ENCODE measurements around the gene FASTKD2. TPM values are rescaled to one million over a fixed set of nuclear protein-coding genes. Genes with fewer than 3 reads are reported as not detected.

The FASTKD2 gene
- total RNA-seq, 1 donor from 2014 or later, result 20.1 TPM

DNA sequence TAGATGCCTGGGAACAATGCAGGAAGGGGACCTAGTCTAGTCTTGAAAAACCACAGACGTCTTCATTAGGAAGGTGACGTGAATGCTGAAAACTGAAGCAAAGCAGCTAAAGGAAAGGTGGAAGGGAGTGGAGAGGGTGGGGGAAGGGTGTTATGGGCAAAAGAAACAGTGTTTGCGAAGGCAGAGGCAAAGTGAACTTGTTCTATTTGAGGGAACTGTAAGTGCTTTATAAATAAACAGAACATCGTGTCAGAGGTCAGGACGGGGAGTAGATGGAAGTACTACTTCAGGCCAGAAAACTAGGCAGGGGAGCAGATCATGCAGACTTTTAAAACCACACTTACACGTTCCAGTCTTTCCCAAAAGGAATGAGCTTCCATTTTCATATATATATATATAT is 57.8 kb downstream of the FASTKD2 start:
- Mint-ChIP-seq H3K4me3 (ENCODE audit: unreplicated experiment) (no peak overlapping the region), H3K36me3 (ENCODE audit: low read depth, unreplicated experiment) (no peaks in the 10 kb centered on the region), H3K27ac (ENCODE audit: unreplicated experiment) (no peak overlapping the region), H3K9me3 (ENCODE audit: unreplicated experiment) (no peaks in the 10 kb centered on the region), H3K27me3 (ENCODE audit: unreplicated experiment) (no peaks in the 10 kb centered on the region), H3K4me1 (ENCODE audit: unreplicated experiment) (peaks cover 14% of the 10 kb centered on the region)
- TF ChIP-seq, protein P1, sequence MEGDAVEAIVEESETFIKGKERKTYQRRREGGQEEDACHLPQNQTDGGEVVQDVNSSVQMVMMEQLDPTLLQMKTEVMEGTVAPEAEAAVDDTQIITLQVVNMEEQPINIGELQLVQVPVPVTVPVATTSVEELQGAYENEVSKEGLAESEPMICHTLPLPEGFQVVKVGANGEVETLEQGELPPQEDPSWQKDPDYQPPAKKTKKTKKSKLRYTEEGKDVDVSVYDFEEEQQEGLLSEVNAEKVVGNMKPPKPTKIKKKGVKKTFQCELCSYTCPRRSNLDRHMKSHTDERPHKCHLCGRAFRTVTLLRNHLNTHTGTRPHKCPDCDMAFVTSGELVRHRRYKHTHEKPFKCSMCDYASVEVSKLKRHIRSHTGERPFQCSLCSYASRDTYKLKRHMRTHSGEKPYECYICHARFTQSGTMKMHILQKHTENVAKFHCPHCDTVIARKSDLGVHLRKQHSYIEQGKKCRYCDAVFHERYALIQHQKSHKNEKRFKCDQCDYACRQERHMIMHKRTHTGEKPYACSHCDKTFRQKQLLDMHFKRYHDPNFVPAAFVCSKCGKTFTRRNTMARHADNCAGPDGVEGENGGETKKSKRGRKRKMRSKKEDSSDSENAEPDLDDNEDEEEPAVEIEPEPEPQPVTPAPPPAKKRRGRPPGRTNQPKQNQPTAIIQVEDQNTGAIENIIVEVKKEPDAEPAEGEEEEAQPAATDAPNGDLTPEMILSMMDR (IDR thresholded peaks at IDR 0.05; ENCODE audit: unreplicated experiment), result no peak
- no peak for DNase-seq (ENCODE audit: low spot score)

DNA sequence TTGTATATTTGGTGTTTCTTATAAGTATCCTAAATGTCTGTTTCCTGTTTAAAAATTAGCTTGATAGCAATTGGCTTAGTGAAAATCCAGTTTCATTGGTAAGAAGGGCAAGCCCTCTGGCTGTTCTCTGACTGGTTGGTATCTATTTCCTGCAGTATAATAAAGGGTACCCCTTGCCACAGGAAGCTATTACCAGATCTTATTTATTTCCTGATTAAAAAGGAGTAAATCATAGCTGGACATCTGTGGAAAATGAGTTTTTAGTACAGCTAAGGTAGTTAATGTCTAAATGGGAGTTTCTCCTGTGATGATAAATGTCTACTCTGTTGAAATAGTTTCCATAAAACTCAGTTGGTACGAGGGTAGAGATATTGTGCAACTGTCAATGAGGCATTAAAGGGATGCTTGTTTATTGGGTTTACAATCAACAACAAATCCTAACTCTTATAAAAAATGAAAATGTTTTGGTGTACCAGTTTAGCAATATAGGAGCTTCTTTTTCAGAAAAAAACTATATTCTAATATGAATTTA is 58.7 kb downstream of the FASTKD2 start:
- peaks cover 16% of the 10 kb centered on the region for H3K4me1 Mint-ChIP-seq (ENCODE audit: unreplicated experiment)
- H3K4me3 Mint-ChIP-seq (ENCODE audit: unreplicated experiment), result no peak overlapping the region
- H3K9me3 Mint-ChIP-seq (ENCODE audit: unreplicated experiment), result no peaks in the 10 kb centered on the region

DNA sequence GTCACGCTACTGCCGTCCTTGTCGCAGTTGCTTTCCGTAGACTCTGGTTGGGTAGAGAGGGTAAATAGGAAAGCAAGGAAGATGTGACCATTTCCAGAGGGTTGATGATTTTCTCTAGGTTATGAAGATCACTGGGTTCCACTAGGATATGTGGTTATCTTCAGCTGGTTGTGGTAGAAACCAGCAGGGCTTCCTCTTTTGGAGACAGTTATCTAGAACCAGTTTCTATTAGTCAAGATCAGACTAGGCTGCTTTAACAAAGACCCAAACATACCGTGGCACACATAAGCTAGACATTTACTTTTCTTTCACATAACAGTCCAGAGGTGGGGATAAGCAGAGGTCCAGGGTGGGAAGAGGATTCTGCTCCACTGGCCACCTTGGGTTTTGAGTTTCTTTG is 59.6 kb downstream of the FASTKD2 start:
- Mint-ChIP-seq H3K4me3 (ENCODE audit: unreplicated experiment) (no peak overlapping the region), H3K36me3 (ENCODE audit: low read depth, unreplicated experiment) (no peaks in the 10 kb centered on the region), H3K9me3 (ENCODE audit: unreplicated experiment) (no peaks in the 10 kb centered on the region)

More for the DNA sequence above, 58.7 kb downstream of the FASTKD2 start:
- TF ChIP-seq, protein P1 (IDR thresholded peaks at IDR 0.05; ENCODE audit: unreplicated experiment), result no peak
- Mint-ChIP-seq H3K36me3 (ENCODE audit: low read depth, unreplicated experiment) (no peaks in the 10 kb centered on the region), H3K27me3 (ENCODE audit: unreplicated experiment) (peaks cover 1% of the 10 kb centered on the region), H3K27ac (ENCODE audit: unreplicated experiment) (no peak overlapping the region)
- DNase-seq (ENCODE audit: low spot score), result no peak

DNA sequence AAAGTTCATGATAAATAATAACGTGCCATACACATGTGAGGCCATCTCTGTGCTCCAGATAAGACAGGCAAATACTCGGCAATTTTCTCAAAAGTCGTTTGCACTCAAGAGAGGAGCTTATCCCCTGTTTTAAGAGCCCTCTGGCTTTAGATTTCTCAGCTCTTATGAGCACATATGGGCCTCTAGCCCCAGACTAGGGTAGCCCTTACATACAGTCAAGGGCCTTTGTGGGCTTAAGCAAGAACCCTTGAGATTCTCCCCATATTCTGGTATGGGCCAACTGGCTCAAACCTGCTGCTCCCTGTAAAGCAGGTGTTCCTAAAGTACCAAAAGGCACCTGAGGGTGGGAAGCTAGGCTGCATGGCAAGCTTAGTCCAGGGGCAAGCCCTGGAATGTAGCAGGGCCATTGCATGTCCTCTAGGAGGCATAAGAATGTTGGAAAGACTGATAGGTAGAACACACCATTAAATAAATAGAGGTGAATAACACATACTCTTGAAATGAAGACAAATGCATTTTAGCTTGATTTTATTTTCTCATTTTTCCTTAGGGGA is 66.1 kb downstream of the FASTKD2 start:
- no peak overlapping the region for H3K4me3 Mint-ChIP-seq (ENCODE audit: unreplicated experiment)
- H3K27me3 Mint-ChIP-seq (ENCODE audit: unreplicated experiment), result peaks cover 3% of the 10 kb centered on the region
- DNase-seq (ENCODE audit: low spot score), result no peak
- H3K4me1 Mint-ChIP-seq (ENCODE audit: unreplicated experiment), result peaks cover 16% of the 10 kb centered on the region
- TF ChIP-seq, protein P1 (IDR thresholded peaks at IDR 0.05; ENCODE audit: unreplicated experiment), result no peak
- H3K27ac Mint-ChIP-seq (ENCODE audit: unreplicated experiment), result no peak overlapping the region
- H3K36me3 Mint-ChIP-seq (ENCODE audit: low read depth, unreplicated experiment), result no peaks in the 10 kb centered on the region
- no peaks in the 10 kb centered on the region for H3K9me3 Mint-ChIP-seq (ENCODE audit: unreplicated experiment)

More for the DNA sequence above, 59.6 kb downstream of the FASTKD2 start:
- Mint-ChIP-seq H3K27me3 (ENCODE audit: unreplicated experiment) (peaks cover 1% of the 10 kb centered on the region), H3K4me1 (ENCODE audit: unreplicated experiment) (peaks cover 16% of the 10 kb centered on the region), H3K27ac (ENCODE audit: unreplicated experiment) (no peak overlapping the region)
- no peak for DNase-seq (ENCODE audit: low spot score)
- TF ChIP-seq, protein P1 (IDR thresholded peaks at IDR 0.05; ENCODE audit: unreplicated experiment), result no peak

DNA sequence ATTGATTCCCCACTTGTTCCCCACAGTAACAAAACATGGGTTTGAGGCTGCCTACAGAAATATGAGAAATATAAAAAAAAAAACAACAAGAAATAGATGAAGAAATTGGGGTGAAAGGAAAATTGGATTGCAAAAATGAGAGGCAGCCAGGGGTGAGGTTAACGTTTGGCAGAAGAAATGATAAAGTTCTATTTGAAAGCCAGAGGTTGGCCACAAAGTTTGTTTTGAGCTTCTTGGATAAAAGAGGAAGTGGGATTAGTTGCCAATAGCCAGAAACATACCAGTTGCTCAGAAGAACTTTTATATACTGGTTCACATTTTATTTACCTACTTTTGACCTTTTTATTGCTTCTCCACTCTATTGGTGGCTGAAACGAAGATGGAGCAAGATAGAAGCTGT is 67.5 kb downstream of the FASTKD2 start:
- Mint-ChIP-seq H3K4me1 (ENCODE audit: unreplicated experiment) (peaks cover 5% of the 10 kb centered on the region), H3K27me3 (ENCODE audit: unreplicated experiment) (peaks cover 3% of the 10 kb centered on the region), H3K36me3 (ENCODE audit: low read depth, unreplicated experiment) (no peaks in the 10 kb centered on the region), H3K4me3 (ENCODE audit: unreplicated experiment) (no peak overlapping the region), H3K27ac (ENCODE audit: unreplicated experiment) (no peak overlapping the region), H3K9me3 (ENCODE audit: unreplicated experiment) (no peaks in the 10 kb centered on the region)
- TF ChIP-seq, protein P1 (IDR thresholded peaks at IDR 0.05; ENCODE audit: unreplicated experiment), result no peak
- DNase-seq (ENCODE audit: low spot score), result no peak

Measured in endothelial cell (in vitro differentiated cells).